ENCODE measurements around the gene KLC1.

The KLC1 gene

DNA sequence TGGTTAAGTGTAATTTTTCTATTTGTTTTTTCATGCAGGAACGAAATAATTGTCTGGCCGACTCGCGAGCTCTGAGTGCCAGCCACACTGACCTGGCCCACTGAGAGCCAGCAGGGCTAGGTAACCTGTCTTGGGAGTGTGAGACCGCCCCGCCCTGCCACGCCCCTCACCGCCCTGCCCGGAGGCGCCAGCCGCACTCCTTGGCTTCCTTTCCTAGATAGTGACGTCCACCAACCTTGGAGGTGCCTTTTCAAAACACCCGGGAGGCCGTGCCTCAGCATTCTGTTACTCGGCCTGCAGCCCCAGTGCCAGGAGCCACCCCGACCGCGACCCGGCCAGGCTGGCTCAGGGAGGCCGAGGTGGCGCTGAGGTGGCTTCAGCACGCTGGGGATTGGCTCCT lies 64.5 kb downstream of the KLC1 start:
- DNase-seq (ENCODE audit: low read depth) = no peak
- H3K4me3 ChIP-seq (ENCODE audit: low read depth, low read length) = no peak overlapping the region
- TF ChIP-seq, protein P1, sequence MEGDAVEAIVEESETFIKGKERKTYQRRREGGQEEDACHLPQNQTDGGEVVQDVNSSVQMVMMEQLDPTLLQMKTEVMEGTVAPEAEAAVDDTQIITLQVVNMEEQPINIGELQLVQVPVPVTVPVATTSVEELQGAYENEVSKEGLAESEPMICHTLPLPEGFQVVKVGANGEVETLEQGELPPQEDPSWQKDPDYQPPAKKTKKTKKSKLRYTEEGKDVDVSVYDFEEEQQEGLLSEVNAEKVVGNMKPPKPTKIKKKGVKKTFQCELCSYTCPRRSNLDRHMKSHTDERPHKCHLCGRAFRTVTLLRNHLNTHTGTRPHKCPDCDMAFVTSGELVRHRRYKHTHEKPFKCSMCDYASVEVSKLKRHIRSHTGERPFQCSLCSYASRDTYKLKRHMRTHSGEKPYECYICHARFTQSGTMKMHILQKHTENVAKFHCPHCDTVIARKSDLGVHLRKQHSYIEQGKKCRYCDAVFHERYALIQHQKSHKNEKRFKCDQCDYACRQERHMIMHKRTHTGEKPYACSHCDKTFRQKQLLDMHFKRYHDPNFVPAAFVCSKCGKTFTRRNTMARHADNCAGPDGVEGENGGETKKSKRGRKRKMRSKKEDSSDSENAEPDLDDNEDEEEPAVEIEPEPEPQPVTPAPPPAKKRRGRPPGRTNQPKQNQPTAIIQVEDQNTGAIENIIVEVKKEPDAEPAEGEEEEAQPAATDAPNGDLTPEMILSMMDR (IDR thresholded peaks at IDR 0.05; ENCODE audit: low read depth, low read length, missing control alignments) = no peak

DNA sequence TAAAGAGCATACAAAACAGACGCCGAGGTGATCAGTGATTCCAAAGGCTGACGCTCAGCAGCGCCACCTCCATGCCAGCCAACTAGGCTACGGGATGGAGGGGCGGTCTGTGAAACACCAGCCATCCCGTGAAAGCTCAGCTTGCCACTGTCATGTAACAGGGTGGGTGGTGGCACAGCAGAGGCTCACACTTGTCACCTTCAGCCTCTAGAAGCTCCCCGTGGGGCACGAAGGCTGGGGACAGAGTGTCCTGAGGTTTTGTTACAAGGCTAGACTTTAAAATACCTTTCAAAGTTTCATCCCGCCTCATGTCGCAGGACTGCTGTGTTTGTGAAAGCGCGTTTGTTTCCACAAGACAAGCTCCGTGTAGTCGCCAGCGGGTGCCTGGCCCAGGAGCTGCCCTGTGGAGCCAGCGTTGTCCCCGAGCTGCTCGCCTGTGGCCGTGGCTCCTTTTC lies 65.6 kb downstream of the KLC1 start:
- DNase-seq (ENCODE audit: low read depth) = no peak
- TF ChIP-seq, protein P1 (IDR thresholded peaks at IDR 0.05; ENCODE audit: low read depth, low read length, missing control alignments) = no peak
- no peak overlapping the region for H3K4me3 ChIP-seq (ENCODE audit: low read depth, low read length)

- H3K4me3 ChIP-seq (ENCODE audit: low read depth, low read length) = no peak overlapping the region
- DNase-seq (ENCODE audit: low read depth) = no peak
- TF ChIP-seq, protein P1 (IDR thresholded peaks at IDR 0.05; ENCODE audit: low read depth, low read length, missing control alignments) = no peak
These were observed 66.5 kb downstream of the KLC1 start for GRCh38 chr14:103695296-103696069.

- TF ChIP-seq, protein P1 (IDR thresholded peaks at IDR 0.05; ENCODE audit: low read depth, low read length, missing control alignments) = no peak
- DNase-seq (ENCODE audit: low read depth) = no peak
- no peak overlapping the region for H3K4me3 ChIP-seq (ENCODE audit: low read depth, low read length)
These were observed 67.0 kb downstream of the KLC1 start for GRCh38 chr14:103696070-103696402.

- DNase-seq (ENCODE audit: low read depth) = no peak
- no peak overlapping the region for H3K4me3 ChIP-seq (ENCODE audit: low read depth, low read length)
- TF ChIP-seq, protein P1 (IDR thresholded peaks at IDR 0.05; ENCODE audit: low read depth, low read length, missing control alignments) = no peak
These were observed 67.6 kb downstream of the KLC1 start for GRCh38 chr14:103696466-103697071.

DNA sequence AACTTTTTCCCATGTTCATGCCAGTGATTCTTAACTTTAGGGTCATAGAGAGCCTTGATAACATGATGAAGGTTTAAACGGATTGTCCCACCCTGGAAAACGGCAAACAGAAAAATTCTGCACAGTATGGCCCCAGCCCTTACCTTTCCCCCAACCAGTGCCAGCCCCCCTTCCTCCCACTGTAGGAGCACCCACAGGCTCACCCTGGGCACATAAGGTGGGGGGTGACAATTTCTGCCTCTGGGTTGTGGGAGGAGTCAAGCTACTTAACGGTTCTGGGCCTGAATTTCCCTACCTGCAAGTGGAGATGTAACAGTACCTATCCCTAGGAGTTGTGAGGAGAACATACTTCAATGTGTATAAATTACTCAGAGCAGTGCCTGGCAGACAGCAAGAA lies 68.2 kb downstream of the KLC1 start:
- TF ChIP-seq, protein P1 (IDR thresholded peaks at IDR 0.05; ENCODE audit: low read depth, low read length, missing control alignments) = no peak
- no peak overlapping the region for H3K4me3 ChIP-seq (ENCODE audit: low read depth, low read length)
- no peak for DNase-seq (ENCODE audit: low read depth)

Measured in GM12864 (cell line).